H9 (cell line): Measurements from ENCODE around the gene NPAS3. TPM values are rescaled to one million over a fixed set of nuclear protein-coding genes. Genes with fewer than 3 reads are reported as not detected.

Experiments
- DNase-seq: peaks from one replicate; pipeline ENCODE4 v3.0.0-alpha.2; 2017
- H2AFZ ChIP-seq: one replicate; pipeline ENCODE4 v1.6.1; 2013; ENCODE audit warnings: mild to moderate bottlenecking, low read length, control low read depth, moderate library complexity
- H2AK5ac ChIP-seq: 2 replicates; pipeline ENCODE4 v1.6.1; 2013; ENCODE audit warnings: low read length, control low read depth, mixed read lengths; ENCODE audit not compliant: insufficient read length
- H2BK120ac ChIP-seq: one replicate; pipeline ENCODE4 v1.6.1; 2013; ENCODE audit warnings: low read depth, mild to moderate bottlenecking, low read length, control low read depth, inconsistent platforms; ENCODE audit not compliant: poor library complexity, severe bottlenecking
- H2BK12ac ChIP-seq: 2 replicates; pipeline ENCODE4 v1.6.1; 2013; ENCODE audit warnings: low read length, control low read depth, mixed read lengths, low read depth; ENCODE audit not compliant: insufficient read length
- H2BK15ac ChIP-seq: 2 replicates; pipeline ENCODE4 v1.6.1; 2013; ENCODE audit warnings: low read depth, low read length, control low read depth
- H2BK20ac ChIP-seq: one replicate; pipeline ENCODE4 v1.6.1; 2013; ENCODE audit warnings: low read depth, mild to moderate bottlenecking, low read length, control low read depth, inconsistent platforms; ENCODE audit not compliant: poor library complexity, severe bottlenecking
- H2BK5ac ChIP-seq: 2 replicates; pipeline ENCODE4 v1.6.1; 2013; ENCODE audit warnings: low read length, control low read depth, mixed read lengths; ENCODE audit not compliant: insufficient read length
- H3K14ac ChIP-seq: 2 replicates; pipeline ENCODE4 v1.6.1; 2013; ENCODE audit warnings: low read length, control low read depth; ENCODE audit not compliant: insufficient read depth
- H3K18ac ChIP-seq: 2 replicates; pipeline ENCODE4 v1.6.1; 2013; ENCODE audit warnings: low read depth, mild to moderate bottlenecking, mixed read lengths, low read length, control low read depth; ENCODE audit not compliant: insufficient read length
- H3K23ac ChIP-seq: 2 replicates; pipeline ENCODE4 v1.6.1; 2013; ENCODE audit warnings: low read length, control low read depth, mixed read lengths, low read depth; ENCODE audit not compliant: insufficient read length
- H3K23me2 ChIP-seq: 2 replicates; pipeline ENCODE4 v1.6.1; 2013; ENCODE audit warnings: low read depth, mild to moderate bottlenecking, mixed read lengths, low read length, control low read depth; ENCODE audit not compliant: insufficient read length, poor library complexity, severe bottlenecking
- H3K27ac ChIP-seq: 2 replicates; pipeline ENCODE4 v1.5.1; 2013; ENCODE audit warnings: low read length, control low read depth, mixed read lengths, low read depth; ENCODE audit not compliant: insufficient read length
- H3K27me3 ChIP-seq: 2 replicates; pipeline ENCODE4 v1.6.1; 2013; ENCODE audit warnings: low read length, control low read depth, inconsistent platforms; ENCODE audit not compliant: insufficient read depth
- H3K4ac ChIP-seq: 2 replicates; pipeline ENCODE4 v1.6.1; 2013; ENCODE audit warnings: low read depth, mild to moderate bottlenecking, control low read depth, inconsistent platforms, low read length, moderate library complexity
- H3K4me1 ChIP-seq: 2 replicates; pipeline ENCODE4 v1.6.1; 2013; ENCODE audit warnings: low read length, control low read depth, inconsistent platforms; ENCODE audit not compliant: insufficient read depth
- H3K4me2 ChIP-seq: 2 replicates; pipeline ENCODE4 v1.6.1; 2013; ENCODE audit warnings: low read length, control low read depth, mixed read lengths; ENCODE audit not compliant: insufficient read length, insufficient read depth
- H3K56ac ChIP-seq: 2 replicates; pipeline ENCODE4 v1.6.1; 2013; ENCODE audit warnings: low read depth, mild to moderate bottlenecking, mixed read lengths, low read length, control low read depth; ENCODE audit not compliant: insufficient read length
- H3K79me1 ChIP-seq: 2 replicates; pipeline ENCODE4 v1.6.1; 2013; ENCODE audit warnings: low read depth, mild to moderate bottlenecking, moderate library complexity, low read length, control low read depth, inconsistent platforms; ENCODE audit not compliant: insufficient read depth, poor library complexity, severe bottlenecking
- H3K79me2 ChIP-seq: 2 replicates; pipeline ENCODE4 v1.6.1; 2013; ENCODE audit warnings: low read length, control low read depth, inconsistent platforms; ENCODE audit not compliant: insufficient read depth
- H3K9ac ChIP-seq: 2 replicates; pipeline ENCODE4 v1.6.1; 2013; ENCODE audit warnings: low read length, control low read depth, mixed read lengths; ENCODE audit not compliant: insufficient read length; ENCODE audit errors: extremely low read depth
- H3K9me3 ChIP-seq: one replicate; pipeline ENCODE4 v1.6.1; 2013; ENCODE audit warnings: low read depth, low read length, inconsistent platforms; ENCODE audit not compliant: control insufficient read depth
- H3T11ph ChIP-seq: one replicate; pipeline ENCODE4 v1.6.1; 2013; ENCODE audit warnings: mild to moderate bottlenecking, low read length, control low read depth, inconsistent platforms
- H4K20me1 ChIP-seq: one replicate; pipeline ENCODE4 v1.6.1; 2013; ENCODE audit not compliant: control insufficient read depth, insufficient read length, insufficient read depth
- H4K5ac ChIP-seq: 2 replicates; pipeline ENCODE4 v1.6.1; 2013; ENCODE audit warnings: low read depth, mild to moderate bottlenecking, mixed read lengths, low read length, control low read depth; ENCODE audit not compliant: insufficient read length
- H4K8ac ChIP-seq: replicated peaks from 2 replicates; pipeline ENCODE4 v1.6.1; 2013; ENCODE audit warnings: low read length, control low read depth, mixed read lengths, low read depth; ENCODE audit not compliant: insufficient read length
- H4K91ac ChIP-seq: 2 replicates; pipeline ENCODE4 v1.6.1; 2013; ENCODE audit warnings: low read depth, mild to moderate bottlenecking, moderate library complexity, mixed read lengths, low read length, control low read depth; ENCODE audit not compliant: insufficient read length
- H3K27ac Mint-ChIP-seq, 3 experiments: 2 replicates in 2 of 3; 3 replicates in 1 of 3; pipeline ENCODE4 v1.8.0; 2020 to 2021; ENCODE audit warnings: mixed read lengths in 3 of 3, mild to moderate bottlenecking in 1 of 3, moderate library complexity in 1 of 3
- H3K27me3 Mint-ChIP-seq: 2 replicates; pipeline ENCODE4 v1.8.0; 2021; ENCODE audit warnings: low read depth, mild to moderate bottlenecking, moderate library complexity, mixed read lengths
- H3K36me3 Mint-ChIP-seq, 3 experiments: 2 replicates in 2 of 3; 3 replicates in 1 of 3; pipeline ENCODE4 v1.8.0; 2020 to 2021; ENCODE audit warnings: low read depth in 3 of 3, mixed read lengths in 3 of 3; ENCODE audit not compliant: insufficient read depth in 1 of 3
- H3K4me1 Mint-ChIP-seq, 2 experiments: 2 replicates each; pipeline ENCODE4 v1.8.0; 2020; ENCODE audit warnings: mixed read lengths in 2 of 2
- H3K4me3 Mint-ChIP-seq, 2 experiments: 2 replicates in 1 of 2; 3 replicates in 1 of 2; pipeline ENCODE4 v1.8.0; 2020 to 2021; ENCODE audit warnings: mild to moderate bottlenecking in 2 of 2, mixed read lengths in 2 of 2, moderate library complexity in 1 of 2
- H3K9me3 Mint-ChIP-seq, 2 experiments: 2 replicates in 1 of 2; 3 replicates in 1 of 2; pipeline ENCODE4 v1.8.0; 2020; ENCODE audit warnings: mild to moderate bottlenecking in 2 of 2, mixed read lengths in 2 of 2, moderate library complexity in 1 of 2
- WGBS: extraction: QIAGEN DNeasy Blood & Tissue Kit; methylation state at CpG from one replicate; pipeline ENCODE4 v1.1.7; 2013; ENCODE audit warnings: missing lambda C conversion rate, low lambda C conversion rate, mixed read lengths; ENCODE audit not compliant: insufficient read length; ENCODE audit errors: extremely low coverage; 5-methylcytosine and 5-hydroxymethylcytosine counted together
- total RNA-seq: library from RNA; stranded (reverse); gene quantifications from 2 replicates; pipeline ENCODE4 v1.2.1, GENCODE V29; 2021
- TF ChIP-seq, protein P1 (sequence below): fragments of 200-600 bp; sonication (generic); conservative IDR thresholded peaks from 3 replicates; pipeline ENCODE4 v1.8.0; 2021; ENCODE audit warnings: antibody characterized with exemption, mild to moderate bottlenecking

Gene NPAS3
- total RNA-seq, 1 experiment from 2014 or later, result 0.17 TPM

DNA sequence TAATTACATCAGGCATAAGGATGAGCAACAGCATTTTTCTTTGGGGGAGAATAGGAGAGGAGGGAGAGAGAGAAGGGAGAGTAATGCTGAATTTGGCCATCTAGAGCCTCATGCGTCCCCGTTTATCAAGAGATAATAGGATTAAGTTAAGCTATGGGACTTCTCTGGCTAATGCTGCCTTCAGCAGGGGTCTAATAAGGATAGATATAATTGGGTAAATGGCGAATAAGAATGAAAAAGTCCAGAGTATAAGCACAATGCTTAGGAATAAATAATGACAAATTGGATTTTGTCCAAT, 542.2 kb downstream of the NPAS3 start:
- H2BK12ac ChIP-seq, result no peak overlapping the region
- Mint-ChIP-seq H3K27ac (no peak overlapping the region), H3K4me3 (no peak overlapping the region), H3K36me3 (no peaks in the 10 kb centered on the region), H3K9me3 (no peaks in the 10 kb centered on the region), H3K4me1 (peaks cover 56 to 66% of the 10 kb centered on the region in 2 experiments), H3K27me3 (no peaks in the 10 kb centered on the region)
- TF ChIP-seq, protein P1, sequence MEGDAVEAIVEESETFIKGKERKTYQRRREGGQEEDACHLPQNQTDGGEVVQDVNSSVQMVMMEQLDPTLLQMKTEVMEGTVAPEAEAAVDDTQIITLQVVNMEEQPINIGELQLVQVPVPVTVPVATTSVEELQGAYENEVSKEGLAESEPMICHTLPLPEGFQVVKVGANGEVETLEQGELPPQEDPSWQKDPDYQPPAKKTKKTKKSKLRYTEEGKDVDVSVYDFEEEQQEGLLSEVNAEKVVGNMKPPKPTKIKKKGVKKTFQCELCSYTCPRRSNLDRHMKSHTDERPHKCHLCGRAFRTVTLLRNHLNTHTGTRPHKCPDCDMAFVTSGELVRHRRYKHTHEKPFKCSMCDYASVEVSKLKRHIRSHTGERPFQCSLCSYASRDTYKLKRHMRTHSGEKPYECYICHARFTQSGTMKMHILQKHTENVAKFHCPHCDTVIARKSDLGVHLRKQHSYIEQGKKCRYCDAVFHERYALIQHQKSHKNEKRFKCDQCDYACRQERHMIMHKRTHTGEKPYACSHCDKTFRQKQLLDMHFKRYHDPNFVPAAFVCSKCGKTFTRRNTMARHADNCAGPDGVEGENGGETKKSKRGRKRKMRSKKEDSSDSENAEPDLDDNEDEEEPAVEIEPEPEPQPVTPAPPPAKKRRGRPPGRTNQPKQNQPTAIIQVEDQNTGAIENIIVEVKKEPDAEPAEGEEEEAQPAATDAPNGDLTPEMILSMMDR, result no peak
- H3K4ac ChIP-seq, result no peak overlapping the region
- no peak overlapping the region for H4K8ac ChIP-seq
- DNase-seq, result no peak
- no peak overlapping the region for H3T11ph ChIP-seq
- H3K27ac ChIP-seq, result no peak overlapping the region
- H4K91ac ChIP-seq, result no peak overlapping the region
- no CpG with 5 or more reads among the region's 3 CpGs for WGBS
- H2AFZ ChIP-seq, result no peak overlapping the region
- no peak overlapping the region for H3K18ac ChIP-seq
- no peaks in the 10 kb centered on the region for H4K20me1 ChIP-seq
- no peak overlapping the region for H3K14ac ChIP-seq
- no peaks in the 10 kb centered on the region for H3K9me3 ChIP-seq
- peaks cover 3% of the 10 kb centered on the region; the same call in 1 of the 2 replicates for H3K4me1 ChIP-seq
- no peak overlapping the region for H4K5ac ChIP-seq
- no peak overlapping the region for H3K9ac ChIP-seq
- H2AK5ac ChIP-seq, result no peak overlapping the region
- no peak overlapping the region for H3K56ac ChIP-seq
- H2BK20ac ChIP-seq, result no peak overlapping the region
- H3K27me3 ChIP-seq, result no peaks in the 10 kb centered on the region
- H3K79me2 ChIP-seq, result no peaks in the 10 kb centered on the region
- no peak overlapping the region for H3K23ac ChIP-seq
- no peak overlapping the region for H2BK15ac ChIP-seq
- no peak overlapping the region for H2BK5ac ChIP-seq
- no peak overlapping the region for H2BK120ac ChIP-seq
- H3K79me1 ChIP-seq, result no peaks in the 10 kb centered on the region
- H3K23me2 ChIP-seq, result no peaks in the 10 kb centered on the region
- H3K4me2 ChIP-seq, result no peak overlapping the region
